ENCODE measurements around the gene LRRC17. TPM values are rescaled to one million over a fixed set of nuclear protein-coding genes. Genes with fewer than 3 reads are reported as not detected.

LRRC17 gene
- total RNA-seq, 1 experiment from 2014 or later, result 0.47 TPM

- H3K9me2 ChIP-seq (ENCODE audit: insufficient read depth), result no peaks in the 10 kb centered on the region
- no peak overlapping the region for H3K27ac ChIP-seq (ENCODE audit: low read depth, low read length)
- ATAC-seq (no peak), DNase-seq (ENCODE audit: low read depth, low spot score) (no peak)
- H3K4me2 ChIP-seq (ENCODE audit: low read length), result no peak overlapping the region
- H3K9me3 ChIP-seq (ENCODE audit: control insufficient read depth in 1 of 2, insufficient read depth in 1 of 2, low read depth in 1 of 2, low read length in 2 of 2), result no peaks in the 10 kb centered on the region
- no peaks in the 10 kb centered on the region for H3K27me3 ChIP-seq (ENCODE audit: insufficient read depth, low read length)
- no peaks in the 10 kb centered on the region for H3K79me2 ChIP-seq (ENCODE audit: insufficient read depth, low read length)
- ChIA-PET CTCF (no interaction called here), POLR2A (interaction anchor here (1.2 kb wide), 1 partner anchor 16 kb away, joined by 3 read pairs; no protein-coding TSS in a partner anchor), RAD21 (ENCODE audit: low non-redundant PET in 1 of 2, low total read pairs in 2 of 2, uncharacterized antibody in 2 of 2, unreplicated experiment in 2 of 2) (no interaction called here)
- H3K4me3 ChIP-seq (replicated peaks in 1 of 2; ENCODE audit: low read depth in 1 of 2, low read length in 2 of 2), result no peak overlapping the region
- BruUV-seq (replicated peaks), result no TSS peak
- no peak overlapping the region for H3K9ac ChIP-seq (ENCODE audit: low read length)
- no peak for TF ChIP-seq POLR2A (IDR thresholded peaks at IDR 0.05; ENCODE audit: borderline replicate concordance, extremely low read depth, insufficient read depth, insufficient read length)
- TF ChIP-seq SIN3A (IDR thresholded peaks at IDR 0.05; ENCODE audit: low read depth), result no peak
- TF ChIP-seq FOSL1 (IDR thresholded peaks at IDR 0.05; ENCODE audit: low read depth), result no peak
- no peak for TF ChIP-seq EGR1 (IDR thresholded peaks at IDR 0.05; ENCODE audit: low read depth)
- no peak for TF ChIP-seq RAD21 (IDR thresholded peaks at IDR 0.05; ENCODE audit: low read depth)
- no peak for TF ChIP-seq ELF1 (IDR thresholded peaks at IDR 0.05; ENCODE audit: borderline replicate concordance, low read depth)
- TF ChIP-seq, protein P1, sequence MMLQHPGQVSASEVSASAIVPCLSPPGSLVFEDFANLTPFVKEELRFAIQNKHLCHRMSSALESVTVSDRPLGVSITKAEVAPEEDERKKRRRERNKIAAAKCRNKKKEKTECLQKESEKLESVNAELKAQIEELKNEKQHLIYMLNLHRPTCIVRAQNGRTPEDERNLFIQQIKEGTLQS (IDR thresholded peaks at IDR 0.05), result no peak
- no peak for TF ChIP-seq EZH2phosphoT487 (IDR thresholded peaks at IDR 0.05; ENCODE audit: borderline replicate concordance)
- no peak for TF ChIP-seq MAX (IDR thresholded peaks at IDR 0.05)
- no peak for TF ChIP-seq SRF (IDR thresholded peaks at IDR 0.05; ENCODE audit: low read depth)
- peaks cover 0 to 11% of the 10 kb centered on the region in 2 experiments; a peak in 3 of 4 replicates for H3K4me1 ChIP-seq (ENCODE audit: control insufficient read depth in 1 of 2, insufficient read depth in 2 of 2, low read length in 2 of 2)
- intact Hi-C loops (cut with micrococcal nuclease), result no loop called here
- H2AFZ ChIP-seq (ENCODE audit: low read depth, low read length, poor library complexity, severe bottlenecking), result no peak overlapping the region
- no peaks in the 10 kb centered on the region for H3K36me3 ChIP-seq (ENCODE audit: control insufficient read depth in 1 of 2, insufficient read depth in 2 of 2, low read length in 2 of 2)
- H4K20me1 ChIP-seq (ENCODE audit: insufficient read depth), result no peaks in the 10 kb centered on the region
These were observed 22.4 kb upstream of the LRRC17 start for GRCh38 chr7:102890292-102890970.

Measured in HCT116 (cell line).